Endothelial cell of umbilical vein (primary cell): ENCODE data around the gene TRAPPC3. TPM values are rescaled to one million over a fixed set of nuclear protein-coding genes. Genes with fewer than 3 reads are reported as not detected.

Source experiments
- BruUV-seq: library from RNA; stranded (reverse); fragments of 400-500 nt; replicated peaks from 2 replicates; lab custom pipeline; 2021; lab: Mats Ljungman, UMichigan
- CTCF ChIA-PET: fragments of 300-600, 350-600 bp; sonication (Branson Sonifier 250); formaldehyde crosslinking; loops from one replicate; lab custom pipeline; 2021; ENCODE audit warnings: antibody characterized with exemption, inconsistent platforms; lab: Charles Lee
- POLR2A ChIA-PET: fragments of 300-600, 350-600 bp; sonication (Branson Sonifier 250); formaldehyde crosslinking; loops from one replicate; lab custom pipeline; 2021; ENCODE audit warnings: antibody characterized with exemption, inconsistent platforms; lab: Charles Lee
- DNase-seq: peaks from one replicate; pipeline ENCODE4 v3.0.0-alpha.2; 2011; ENCODE audit warnings: low read depth, low spot score
- FAIRE-seq: peaks from 2 replicates; lab custom pipeline; 2011; peaks lifted over from hg19 to GRCh38; lab: Jason Lieb, UNC
- H2AFZ ChIP-seq: 2 replicates; pipeline ENCODE4 v1.6.0; 2012; ENCODE audit warnings: low read depth, low read length, control low read depth, inconsistent platforms
- H3K27ac ChIP-seq: 2 replicates; pipeline ENCODE4 v1.5.1; 2011; ENCODE audit warnings: low read depth, mild to moderate bottlenecking, control low read depth, low read length, moderate library complexity; ENCODE audit not compliant: insufficient read depth
- H3K27me3 ChIP-seq, 2 experiments: 2 replicates each; pipeline versions ENCODE4 v1.6.0 to v1.6.1; 2011; ENCODE audit warnings: low read length in 2 of 2, mixed read lengths in 1 of 2; ENCODE audit not compliant: control insufficient read depth in 2 of 2, insufficient read depth in 2 of 2
- H3K36me3 ChIP-seq, 2 experiments: 2 replicates in 1 of 2; 3 replicates in 1 of 2; pipeline ENCODE4 v1.5.1; 2011; ENCODE audit warnings: low read length in 2 of 2, mild to moderate bottlenecking in 1 of 2, moderate library complexity in 1 of 2; ENCODE audit not compliant: control insufficient read depth in 2 of 2, insufficient read depth in 2 of 2; ENCODE audit errors: extremely low read depth in 1 of 2
- H3K4me1 ChIP-seq: 3 replicates; pipeline ENCODE4 v1.5.1; 2011; ENCODE audit warnings: mild to moderate bottlenecking, low read length; ENCODE audit not compliant: control insufficient read depth, insufficient read depth; ENCODE audit errors: extremely low read depth
- H3K4me2 ChIP-seq: 2 replicates; pipeline ENCODE4 v1.6.1; 2011; ENCODE audit warnings: low read length, control low read depth, mixed read lengths; ENCODE audit not compliant: insufficient read depth
- H3K4me3 ChIP-seq, 3 experiments: fragments of 200-600 bp in 1 of 3; sonication (generic), shearing (Covaris generic) in 1 of 3; replicated peaks in 1 of 3; 2 replicates each; pipeline ENCODE4 v1.5.1; 2011 to 2016; ENCODE audit warnings: control low read depth in 3 of 3, low read length in 3 of 3, mild to moderate bottlenecking in 2 of 3, inconsistent platforms in 1 of 3, low read depth in 1 of 3, moderate library complexity in 1 of 3; ENCODE audit not compliant: insufficient read depth in 1 of 3
- H3K79me2 ChIP-seq: 2 replicates; pipeline ENCODE4 v1.6.0; 2012; ENCODE audit warnings: low read length, inconsistent platforms; ENCODE audit not compliant: control insufficient read depth, insufficient read depth
- H3K9ac ChIP-seq: replicated peaks from 2 replicates; pipeline ENCODE3; 2011; ENCODE audit warnings: low read length, control low read depth; ENCODE audit not compliant: insufficient read depth; ENCODE audit errors: extremely low read depth
- H3K9me1 ChIP-seq: replicated peaks from 3 replicates; pipeline ENCODE4 v1.6.0; 2011; ENCODE audit warnings: mild to moderate bottlenecking, low read length; ENCODE audit not compliant: control insufficient read depth, insufficient read depth; ENCODE audit errors: extremely low read depth
- H3K9me3 ChIP-seq: replicated peaks from 2 replicates; pipeline ENCODE4 v1.5.1; 2012; ENCODE audit warnings: low read length, inconsistent platforms; ENCODE audit not compliant: control insufficient read depth, insufficient read depth
- H4K20me1 ChIP-seq: replicated peaks from 2 replicates; pipeline ENCODE3; 2011; ENCODE audit warnings: mild to moderate bottlenecking, low read length; ENCODE audit not compliant: control insufficient read depth, insufficient read depth; ENCODE audit errors: extremely low read depth
- CTCF ChIP-seq, 2 donors: IDR thresholded peaks; 1 replicate in 1 of 2; 2 replicates in 1 of 2; pipeline ENCODE4 v1.5.1; 2011; ENCODE audit warnings: low read length in 2 of 2, mild to moderate bottlenecking in 2 of 2, moderate library complexity in 2 of 2, control low read depth in 1 of 2, inconsistent platforms in 1 of 2, low read depth in 1 of 2; ENCODE audit not compliant: insufficient read depth in 1 of 2; ENCODE audit errors: extremely low read depth in 1 of 2
- FOS ChIP-seq: IDR thresholded peaks from 2 replicates; pipeline ENCODE4 v1.6.1; 2011; ENCODE audit warnings: mild to moderate bottlenecking, low read length, moderate library complexity, borderline replicate concordance; ENCODE audit not compliant: insufficient read depth
- GATA2 ChIP-seq: IDR thresholded peaks from 2 replicates; pipeline ENCODE4 v1.7.0; 2011; ENCODE audit warnings: low read depth, mild to moderate bottlenecking, moderate library complexity, mixed read lengths, low read length; ENCODE audit not compliant: insufficient read length, insufficient read depth
- MAX ChIP-seq: IDR thresholded peaks from 2 replicates; pipeline ENCODE4 v1.6.1; 2011; ENCODE audit not compliant: insufficient read depth, insufficient read length
- POLR2A ChIP-seq: IDR thresholded peaks from 2 replicates; pipeline ENCODE4 v1.6.1; 2012; ENCODE audit warnings: low read depth, mild to moderate bottlenecking, control low read depth, low read length
- dilution Hi-C: fragments of 300-500 bp; cut with MboI; formaldehyde crosslinking; loops from one replicate; pipeline ENCODE4 v1.15.0; 2019; ENCODE audit warnings: low sequenced_read_pairs; ENCODE audit not compliant: extremely low pct_ligation_motif_present
- intact Hi-C: fragments of 100-400 bp; cut with micrococcal nuclease; formaldehyde crosslinking; loops from one replicate; pipeline ENCODE4 v1.10.0; 2022
- polyA plus RNA-seq, 4 experiments: library from polyadenylated mRNA; depleted of rRNA in 3 of 4; stranded (reverse) in 3 of 4; unstranded in 1 of 4; fragments of >200 nt; gene quantifications; 2 replicates each; pipeline versions ENCODE4 v1.2.1 to v1.2.3, GENCODE V29; 2011 to 2012; ENCODE audit warnings: missing spikeins in 1 of 4
- total RNA-seq: library from RNA; stranded (reverse); gene quantifications from 2 replicates; pipeline ENCODE4 v1.2.3, GENCODE V29; 2021

The TRAPPC3 gene
- total and polyA plus RNA-seq, 2 donors (not counting 3 experiments of a cell fraction or from before 2014, with no cell fraction given): 93.4 to 125 TPM

- POLR2A ChIA-PET: interaction anchor here (1.4 kb wide), 1 partner anchor 15 kb away, joined by 5 read pairs; the partner anchor contains the start of gene TRAPPC3
- DNase-seq (peak; percentile 54), FAIRE-seq (peak; percentile 85)
- CTCF ChIA-PET: interaction anchor here (0.6 to 5.7 kb wide), 36 partner anchors 9 to 286 kb away, joined by 3 to 233 read pairs (median 5); partner anchors contain the start of genes AGO1, AGO3, SH3D21 and THRAP3
- H3K4me3 ChIP-seq: no peak overlapping the region
- no peaks in the 10 kb centered on the region for H3K9me3 ChIP-seq
- intact Hi-C loops (loop anchor here (1.0 kb wide), 1 partner anchor 35 kb away; no protein-coding TSS in a partner anchor), dilution Hi-C loops (no loop called here)
- no peaks in the 10 kb centered on the region for H3K79me2 ChIP-seq
- H4K20me1 ChIP-seq: no peaks in the 10 kb centered on the region
- peak overlapping the region; percentile 0 for H3K4me2 ChIP-seq
- peak overlapping the region; percentile 95 for H3K27ac ChIP-seq
- H3K36me3 ChIP-seq: peaks cover 4 to 8% of the 10 kb centered on the region in 2 experiments
- H3K9me1 ChIP-seq: no peaks in the 10 kb centered on the region
- H2AFZ ChIP-seq: peak overlapping the region; percentile 33
- no TSS peak for BruUV-seq
- H3K27me3 ChIP-seq: no peaks in the 10 kb centered on the region
- H3K9ac ChIP-seq: no peak overlapping the region
- peaks cover 42% of the 10 kb centered on the region for H3K4me1 ChIP-seq
- TF ChIP-seq GATA2 (peak; percentile 53), FOS (no peak), POLR2A (peak; percentile 64), CTCF (IDR thresholded peaks at IDR 0.05; ENCODE audit: extremely low read depth in 1 of 2, insufficient read depth in 1 of 2, low read depth in 1 of 2, low read length in 2 of 2) (peak; percentile 81 to 82), MAX (no peak)
These were observed 14.6 kb downstream of the TRAPPC3 start for GRCh38 chr1:36134505-36135329.
